ENCODE data around the gene SIAE. TPM values are rescaled to one million over a fixed set of nuclear protein-coding genes. Genes with fewer than 3 reads are reported as not detected.

The SIAE gene
- total and polyA plus RNA-seq, 2 donors (not counting 1 experiment from before 2014, with no cell fraction given) = 3.6 to 4.5 TPM

GRCh38 chr11:124672536-124673215 is 863 bp downstream of the SIAE start:
- H3K4me2 ChIP-seq (replicated peaks; ENCODE audit: low read depth, low read length, poor library complexity, severe bottlenecking) = peak overlapping the region; percentile 96
- Mint-ChIP-seq H3K4me1 (peaks cover 25% of the 10 kb centered on the region), H3K27me3 (no peaks in the 10 kb centered on the region), H3K9me3 (ENCODE audit: insufficient read depth) (no peaks in the 10 kb centered on the region), H3K4me3 (peak overlapping the region; percentile 94), H3K27ac (peak overlapping the region; percentile 68)
- CTCF ChIA-PET = interaction anchor here (0.6 to 6.5 kb wide), 11 partner anchors 27 to 193 kb away, joined by 3 to 177 read pairs (median 5); partner anchors contain the start of genes ESAM, MSANTD2 and NRGN
- no peaks in the 10 kb centered on the region for H3K9me3 ChIP-seq (ENCODE audit: control extremely low read depth in 1 of 3, control insufficient read depth in 2 of 3, insufficient read depth in 1 of 3, low read length in 2 of 3)
- intact Hi-C loops (cut with micrococcal nuclease) = loop anchor here (1.0 to 5.0 kb wide), 4 partner anchors 55 to 128 kb away; partner anchors contain the start of gene MSANTD2
- no CpG with 5 or more reads among the region's 7 CpGs for WGBS (ENCODE audit: insufficient coverage)
- ATAC-seq (ENCODE audit: low read depth) (no peak), DNase-seq (no peak)
- peaks cover 23 to 32% of the 10 kb centered on the region in 2 donors for H3K4me1 ChIP-seq (ENCODE audit: control insufficient read depth in 2 of 2, insufficient read depth in 2 of 2, low read length in 2 of 2)
- peak overlapping the region; percentile 94 for H2AFZ ChIP-seq (ENCODE audit: insufficient read depth, low read depth, low read length, poor library complexity, severe bottlenecking)
- H4K20me1 ChIP-seq (ENCODE audit: control insufficient read depth, insufficient read depth, low read length, poor library complexity, severe bottlenecking) = no peaks in the 10 kb centered on the region
- H3K4me3 ChIP-seq (ENCODE audit: control extremely low read depth in 1 of 5, extremely low read depth in 1 of 5, insufficient read depth in 1 of 5, low read depth in 2 of 5, low read length in 4 of 5) = peak overlapping the region in 3 of 5 experiments; percentile 75 to 93 (median 76)
- peak overlapping the region in 1 of 2 donors; percentile 90 for H3K27ac ChIP-seq (ENCODE audit: low read length in 2 of 2)
- H3K36me3 ChIP-seq (replicated peaks in 1 of 2; ENCODE audit: control extremely low read depth in 1 of 2, control insufficient read depth in 1 of 2, extremely low read depth in 1 of 2, insufficient read depth in 2 of 2, low read length in 1 of 2) = no peaks in the 10 kb centered on the region
- no peaks in the 10 kb centered on the region for H3K27me3 ChIP-seq (replicated peaks in 1 of 4; ENCODE audit: control extremely low read depth in 1 of 4, control insufficient read depth in 3 of 4, insufficient read depth in 4 of 4, low read length in 3 of 4)
- peak overlapping the region; percentile 82 for H3K9ac ChIP-seq (ENCODE audit: low read length)
- TF ChIP-seq EZH2 (IDR thresholded peaks at IDR 0.05; ENCODE audit: borderline replicate concordance, insufficient read depth, low read depth, low read length, poor library complexity, severe bottlenecking) = no peak
- H3K79me2 ChIP-seq (ENCODE audit: control insufficient read depth, insufficient read depth, low read length) = no peaks in the 10 kb centered on the region
- POLR2A ChIA-PET = interaction anchor here (1.5 kb wide), 1 partner anchor 127 kb away, joined by 8 read pairs; the partner anchor contains the start of gene MSANTD2

DNA sequence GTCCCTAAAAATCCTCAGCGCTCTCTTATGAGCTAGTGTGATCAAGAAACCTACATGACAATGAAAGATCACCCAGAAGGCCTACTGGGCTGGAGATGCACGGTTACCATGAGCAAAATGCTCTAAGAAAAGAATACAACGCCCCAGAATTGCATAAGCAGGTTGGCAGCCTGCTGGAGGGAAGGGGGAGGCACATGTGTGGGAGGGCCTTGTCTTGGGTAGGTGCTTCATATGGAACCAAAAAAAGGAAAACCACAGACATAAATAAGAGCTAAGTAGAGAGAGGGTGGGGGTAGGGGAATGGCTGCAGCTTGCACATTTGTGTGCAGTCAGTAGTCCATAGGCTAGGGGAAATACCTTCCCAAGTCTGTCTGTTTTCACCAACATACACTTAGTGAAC is 2.8 kb downstream of the SIAE start:
- CTCF ChIA-PET = interaction anchor here (0.9 to 6.5 kb wide), 20 partner anchors 8 to 472 kb away, joined by 3 to 202 read pairs (median 4); partner anchors contain the start of genes ESAM, MSANTD2 and VSIG2
- Histone ChIP-seq H3K4me3 (ENCODE audit: control extremely low read depth in 1 of 5, extremely low read depth in 1 of 5, insufficient read depth in 1 of 5, low read depth in 2 of 5, low read length in 4 of 5) (no peak overlapping the region), H4K20me1 (ENCODE audit: control insufficient read depth, insufficient read depth, low read length, poor library complexity, severe bottlenecking) (no peaks in the 10 kb centered on the region), H3K79me2 (ENCODE audit: control insufficient read depth, insufficient read depth, low read length) (no peaks in the 10 kb centered on the region), H3K9me3 (ENCODE audit: control extremely low read depth in 1 of 3, control insufficient read depth in 2 of 3, insufficient read depth in 1 of 3, low read length in 2 of 3) (no peaks in the 10 kb centered on the region), H3K9ac (ENCODE audit: low read length) (no peak overlapping the region), H3K4me2 (replicated peaks; ENCODE audit: low read depth, low read length, poor library complexity, severe bottlenecking) (peak overlapping the region; percentile 34), H3K36me3 (replicated peaks in 1 of 2; ENCODE audit: control extremely low read depth in 1 of 2, control insufficient read depth in 1 of 2, extremely low read depth in 1 of 2, insufficient read depth in 2 of 2, low read length in 1 of 2) (no peaks in the 10 kb centered on the region), H3K4me1 (ENCODE audit: control insufficient read depth in 2 of 2, insufficient read depth in 2 of 2, low read length in 2 of 2) (peaks cover 23 to 32% of the 10 kb centered on the region in 2 donors), H2AFZ (ENCODE audit: insufficient read depth, low read depth, low read length, poor library complexity, severe bottlenecking) (no peak overlapping the region), H3K27ac (ENCODE audit: low read length in 2 of 2) (no peak overlapping the region), H3K27me3 (replicated peaks in 1 of 4; ENCODE audit: control extremely low read depth in 1 of 4, control insufficient read depth in 3 of 4, insufficient read depth in 4 of 4, low read length in 3 of 4) (no peaks in the 10 kb centered on the region)
- ATAC-seq (ENCODE audit: low read depth) (no peak), DNase-seq (peak; percentile 60)
- Mint-ChIP-seq H3K27ac (peak overlapping the region; percentile 22), H3K27me3 (no peaks in the 10 kb centered on the region), H3K4me1 (peaks cover 25% of the 10 kb centered on the region), H3K4me3 (no peak overlapping the region), H3K9me3 (ENCODE audit: insufficient read depth) (no peaks in the 10 kb centered on the region)
- WGBS (ENCODE audit: insufficient coverage) = 20% methylated on average over 1 of the region's 3 CpGs
- TF ChIP-seq CTCF (IDR thresholded peaks at IDR 0.05) (no peak), EZH2 (IDR thresholded peaks at IDR 0.05; ENCODE audit: borderline replicate concordance, insufficient read depth, low read depth, low read length, poor library complexity, severe bottlenecking) (no peak)
- POLR2A ChIA-PET = interaction anchor here (0.6 kb wide), 1 partner anchor 392 kb away, joined by 3 read pairs; the partner anchor contains the start of gene SLC37A2
- intact Hi-C loops (cut with micrococcal nuclease) = loop anchor here (5.0 kb wide), 1 partner anchor 57 kb away; no protein-coding TSS in a partner anchor
